ENCODE data around the gene NEK9. TPM values are rescaled to one million over a fixed set of nuclear protein-coding genes. Genes with fewer than 3 reads are reported as not detected.
"Not testable (repeated sequence)": the region's sequence is repeated elsewhere in the genome, so short reads cannot be mapped to it uniquely, and the experiment has no call there.

The NEK9 gene
- total RNA-seq, 1 donor from 2014 or later, result 26.3 TPM

DNA sequence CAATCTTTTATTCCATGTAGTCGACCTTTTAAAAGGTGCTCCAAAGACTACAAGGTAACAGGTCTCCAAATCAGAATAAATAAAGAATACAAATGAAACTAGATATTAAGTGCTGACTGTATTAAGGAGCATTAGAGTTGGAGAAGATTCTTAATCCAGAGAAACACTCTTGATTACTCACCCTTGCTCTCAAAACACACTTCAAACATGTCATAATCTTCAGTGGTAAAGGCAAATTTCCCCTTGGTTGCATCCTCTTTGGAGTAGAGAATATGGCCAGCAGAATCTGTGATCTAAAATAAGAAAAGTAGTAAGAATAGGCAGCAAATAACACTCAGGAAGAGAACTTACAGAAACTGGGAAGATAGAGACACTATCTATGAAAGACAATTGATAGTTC, 25.0 kb upstream of the NEK9 start:
- H3K27me3 ChIP-seq (ENCODE audit: control insufficient read depth, insufficient read depth, low read length), result no peaks in the 10 kb centered on the region
- peaks cover 6% of the 10 kb centered on the region for H3K36me3 ChIP-seq (ENCODE audit: control insufficient read depth, insufficient read depth, low read length)
- TF ChIP-seq, protein P1, sequence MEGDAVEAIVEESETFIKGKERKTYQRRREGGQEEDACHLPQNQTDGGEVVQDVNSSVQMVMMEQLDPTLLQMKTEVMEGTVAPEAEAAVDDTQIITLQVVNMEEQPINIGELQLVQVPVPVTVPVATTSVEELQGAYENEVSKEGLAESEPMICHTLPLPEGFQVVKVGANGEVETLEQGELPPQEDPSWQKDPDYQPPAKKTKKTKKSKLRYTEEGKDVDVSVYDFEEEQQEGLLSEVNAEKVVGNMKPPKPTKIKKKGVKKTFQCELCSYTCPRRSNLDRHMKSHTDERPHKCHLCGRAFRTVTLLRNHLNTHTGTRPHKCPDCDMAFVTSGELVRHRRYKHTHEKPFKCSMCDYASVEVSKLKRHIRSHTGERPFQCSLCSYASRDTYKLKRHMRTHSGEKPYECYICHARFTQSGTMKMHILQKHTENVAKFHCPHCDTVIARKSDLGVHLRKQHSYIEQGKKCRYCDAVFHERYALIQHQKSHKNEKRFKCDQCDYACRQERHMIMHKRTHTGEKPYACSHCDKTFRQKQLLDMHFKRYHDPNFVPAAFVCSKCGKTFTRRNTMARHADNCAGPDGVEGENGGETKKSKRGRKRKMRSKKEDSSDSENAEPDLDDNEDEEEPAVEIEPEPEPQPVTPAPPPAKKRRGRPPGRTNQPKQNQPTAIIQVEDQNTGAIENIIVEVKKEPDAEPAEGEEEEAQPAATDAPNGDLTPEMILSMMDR (IDR thresholded peaks at IDR 0.05; ENCODE audit: insufficient read depth, low read length, severe bottlenecking), result no peak

GRCh38 chr14:75150637-75151036, 23.8 kb upstream of the NEK9 start:
- not testable (repeated sequence) for FAIRE-seq; H3K36me3 ChIP-seq (ENCODE audit: control insufficient read depth, insufficient read depth, low read length); DNase-seq (ENCODE audit: low read depth); H3K4me3 ChIP-seq (ENCODE audit: low read depth, low read length); H3K27me3 ChIP-seq (ENCODE audit: control insufficient read depth, insufficient read depth, low read length)

More for the DNA sequence above, 25.0 kb upstream of the NEK9 start:
- FAIRE-seq (no peak), DNase-seq (ENCODE audit: low read depth) (no peak)
- H3K4me3 ChIP-seq (ENCODE audit: low read depth, low read length), result no peak overlapping the region

DNA sequence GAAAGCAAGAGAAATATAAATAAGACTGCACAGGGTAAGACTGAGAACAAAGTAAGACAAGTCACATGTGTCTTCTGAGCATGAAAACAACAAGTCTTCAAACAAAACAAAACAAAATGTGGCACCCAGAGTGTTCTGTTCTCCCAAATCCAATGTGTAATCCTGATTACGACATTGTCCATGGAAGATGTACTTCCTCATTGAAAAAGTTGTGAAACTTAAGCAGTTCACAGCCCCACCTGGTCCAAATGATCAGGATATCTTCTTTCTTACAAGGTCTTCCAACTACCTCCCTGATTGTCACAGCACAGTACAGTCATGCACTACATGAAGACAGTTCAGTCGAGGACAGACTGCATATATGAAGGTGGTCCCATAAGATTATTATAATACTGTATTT, 23.3 kb upstream of the NEK9 start:
- DNase-seq (ENCODE audit: low read depth) (peak; percentile 57), FAIRE-seq (no peak)
- H3K36me3 ChIP-seq (ENCODE audit: control insufficient read depth, insufficient read depth, low read length), result peaks cover 6% of the 10 kb centered on the region

DNA sequence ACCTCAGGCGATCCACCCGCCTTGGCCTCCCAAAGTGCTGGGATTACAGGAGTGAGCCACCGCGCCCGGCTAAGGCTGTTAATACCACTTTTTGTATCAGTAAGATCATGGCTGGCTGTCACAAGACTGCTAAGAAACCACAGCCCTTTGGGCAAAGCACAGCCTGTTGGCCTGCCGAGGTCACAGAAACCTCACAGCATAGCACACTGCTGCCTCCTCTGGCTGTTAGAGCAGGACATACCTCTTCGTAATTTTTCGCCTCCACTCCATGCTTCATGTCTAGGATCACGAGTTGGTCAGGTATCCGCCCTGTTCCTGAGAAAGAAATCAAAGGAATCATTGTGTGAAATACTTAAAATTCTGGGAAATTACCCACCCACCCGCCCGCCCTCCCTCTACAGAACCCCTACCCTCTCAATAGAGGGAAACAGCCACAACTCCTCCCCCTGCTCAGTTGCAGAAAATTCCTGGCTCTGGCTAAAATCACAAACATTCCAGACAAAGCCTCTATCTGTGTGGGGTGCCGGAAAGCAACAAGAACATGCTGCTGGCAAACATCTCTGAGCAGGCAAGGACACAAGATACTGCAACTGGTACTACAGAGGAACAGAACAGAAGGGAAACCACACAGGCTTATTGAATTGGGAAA, 20.7 kb upstream of the NEK9 start:
- DNase-seq (ENCODE audit: low read depth), result peak; percentile 46
- FAIRE-seq, result no peak
- H3K36me3 ChIP-seq (ENCODE audit: control insufficient read depth, insufficient read depth, low read length), result peaks cover 10% of the 10 kb centered on the region
- H3K4me3 ChIP-seq (ENCODE audit: low read depth, low read length), result no peak overlapping the region
- TF ChIP-seq, protein P1 (IDR thresholded peaks at IDR 0.05; ENCODE audit: insufficient read depth, low read length, severe bottlenecking), result peak; percentile 46
- no peaks in the 10 kb centered on the region for H3K27me3 ChIP-seq (ENCODE audit: control insufficient read depth, insufficient read depth, low read length)

More for the DNA sequence above, 23.3 kb upstream of the NEK9 start:
- TF ChIP-seq, protein P1 (IDR thresholded peaks at IDR 0.05; ENCODE audit: insufficient read depth, low read length, severe bottlenecking), result no peak
- Histone ChIP-seq H3K4me3 (ENCODE audit: low read depth, low read length) (no peak overlapping the region), H3K27me3 (ENCODE audit: control insufficient read depth, insufficient read depth, low read length) (no peaks in the 10 kb centered on the region)

DNA sequence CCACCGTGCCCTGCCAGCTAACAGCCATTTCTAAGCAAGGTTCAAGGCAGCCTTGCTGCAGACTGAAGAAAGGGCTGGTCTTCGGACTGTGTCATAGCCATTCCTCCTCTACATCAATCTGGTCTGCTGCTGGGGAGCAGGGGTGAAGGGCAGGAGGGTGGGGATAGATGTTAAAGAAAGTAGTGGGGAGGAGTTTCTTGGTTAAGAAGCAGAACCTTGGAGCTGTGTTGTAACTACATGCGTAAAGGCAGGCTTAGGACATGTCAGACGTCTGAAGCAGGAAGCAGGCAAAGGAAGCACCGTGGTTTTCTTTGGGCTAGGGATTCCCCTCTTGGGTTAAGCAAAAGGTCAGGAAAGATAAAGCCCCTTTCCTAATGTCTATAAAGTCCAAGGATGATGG, 18.1 kb upstream of the NEK9 start:
- TF ChIP-seq, protein P1 (IDR thresholded peaks at IDR 0.05; ENCODE audit: insufficient read depth, low read length, severe bottlenecking), result no peak
- peaks cover 10% of the 10 kb centered on the region for H3K36me3 ChIP-seq (ENCODE audit: control insufficient read depth, insufficient read depth, low read length)
- H3K27me3 ChIP-seq (ENCODE audit: control insufficient read depth, insufficient read depth, low read length), result no peaks in the 10 kb centered on the region
- no peak for FAIRE-seq
- no peak for DNase-seq (ENCODE audit: low read depth)
- H3K4me3 ChIP-seq (ENCODE audit: low read depth, low read length), result no peak overlapping the region

DNA sequence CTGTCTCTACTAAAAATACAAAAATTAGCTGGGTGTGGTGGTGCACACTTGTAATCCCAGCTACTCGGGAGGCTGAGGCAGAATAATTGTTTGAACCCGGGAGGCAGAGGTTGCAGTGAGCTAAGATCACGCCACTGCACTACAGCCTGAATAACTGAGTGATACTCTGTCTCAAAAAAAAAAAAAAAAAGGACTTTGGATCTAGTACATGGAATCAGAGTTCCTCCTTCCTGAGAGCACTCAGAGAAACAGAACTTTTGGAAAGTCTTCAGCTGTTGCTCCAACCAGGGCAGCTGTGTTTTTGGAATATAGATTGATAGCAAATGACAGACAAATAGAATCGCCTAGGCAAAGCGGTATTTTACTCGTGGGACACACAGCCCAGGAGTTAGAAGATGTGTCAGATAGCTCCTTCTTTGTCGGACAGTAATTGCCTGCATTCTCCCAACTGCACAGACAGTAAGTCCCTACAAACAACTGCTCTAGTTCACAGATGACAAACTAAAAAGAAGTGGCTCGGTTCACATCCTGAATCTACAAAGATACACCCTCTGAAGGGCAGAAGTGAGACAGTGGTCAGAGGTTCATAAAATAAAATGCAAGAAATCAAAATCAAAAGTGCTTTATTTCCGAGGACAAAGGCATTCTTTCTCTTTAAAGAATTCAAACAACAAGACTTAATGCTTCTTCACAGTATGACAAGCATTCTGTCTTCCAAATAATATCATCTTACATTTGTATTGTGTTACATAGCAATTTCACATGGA, 17.1 kb upstream of the NEK9 start:
- Histone ChIP-seq H3K36me3 (ENCODE audit: control insufficient read depth, insufficient read depth, low read length) (peaks cover 7% of the 10 kb centered on the region), H3K27me3 (ENCODE audit: control insufficient read depth, insufficient read depth, low read length) (no peaks in the 10 kb centered on the region), H3K4me3 (ENCODE audit: low read depth, low read length) (no peak overlapping the region)
- FAIRE-seq (no peak), DNase-seq (ENCODE audit: low read depth) (no peak)
- TF ChIP-seq, protein P1 (IDR thresholded peaks at IDR 0.05; ENCODE audit: insufficient read depth, low read length, severe bottlenecking), result no peak
